ENCODE measurements around the gene SLC4A2. TPM values are rescaled to one million over a fixed set of nuclear protein-coding genes. Genes with fewer than 3 reads are reported as not detected.

Gene SLC4A2
- total and polyA plus RNA-seq, 2 of the 8 experiments (the other 6 are each of a cell fraction or from before 2014, with no cell fraction given) = 72.6 to 147 TPM

GRCh38 chr7:151028131-151028947 is 31.1 kb upstream of the SLC4A2 start, which contains the start of gene ABCB8:
Gene ABCB8 (plus strand): TSS chr7:151028450. CDS start chr7:151028516, 66 bp downstream.
- Histone ChIP-seq H3K27me3 (replicated peaks in 1 of 4; ENCODE audit: control insufficient read depth in 3 of 4, extremely low read depth in 1 of 4, insufficient read depth in 3 of 4, low read length in 3 of 4) (peaks cover 0 to 4% (median 0%) of the 10 kb centered on the region in 4 experiments; a peak in 2 of 7 replicates), H2AK5ac (ENCODE audit: low read depth, low read length) (0 out of 2 replicates have a peak within 1 kb of the TSS, but pooled peaks have one; percentile 39), H3K23ac (ENCODE audit: insufficient read length) (no peak within 1 kb of the TSS), H3K79me1 (ENCODE audit: low read depth, low read length) (no peaks in the 10 kb centered on the region; the same call in 1 of the 2 replicates), H3K36me3 (ENCODE audit: control insufficient read depth in 2 of 4, insufficient read depth in 4 of 4, low read length in 3 of 4) (no peaks in the 10 kb centered on the region), H3K4me1 (replicated peaks in 1 of 4; ENCODE audit: control insufficient read depth in 3 of 4, insufficient read depth in 4 of 4, low read length in 3 of 4) (peaks cover 0 to 4% (median 2%) of the 10 kb centered on the region in 4 experiments; a peak in 2 of 7 replicates), H3K56ac (replicated peaks; ENCODE audit: insufficient read length, low read depth, low read length) (peak within 1 kb of the TSS; percentile 78), H3K23me2 (ENCODE audit: low read depth, low read length) (peaks cover 3% of the 10 kb centered on the region; the same call in 1 of the 2 replicates), H2BK20ac (ENCODE audit: low read length) (no peak within 1 kb of the TSS), H4K91ac (replicated peaks; ENCODE audit: insufficient read length, low read length) (no peak within 1 kb of the TSS), H3K79me2 (ENCODE audit: control insufficient read depth in 1 of 2, insufficient read depth in 2 of 2, low read length in 2 of 2) (no peaks in the 10 kb centered on the region), H4K8ac (ENCODE audit: extremely low read depth, insufficient read depth, low read length) (peak within 1 kb of the TSS; percentile 7; the same call in 1 of the 2 replicates), H2BK5ac (ENCODE audit: low read depth, low read length) (no peak within 1 kb of the TSS), H2AFZ (ENCODE audit: low read length) (peak within 1 kb of the TSS; percentile 71; the same call in 1 of the 2 replicates), H3K9me3 (ENCODE audit: insufficient read depth in 2 of 2, low read depth in 1 of 2, low read length in 1 of 2) (no peaks in the 10 kb centered on the region), H2BK120ac (replicated peaks; ENCODE audit: low read depth, low read length) (no peak within 1 kb of the TSS), H2BK15ac (ENCODE audit: low read length) (no peak within 1 kb of the TSS; the same call in 1 of the 2 replicates), H3K4me2 (ENCODE audit: insufficient read depth in 1 of 2, low read depth in 2 of 2, low read length in 2 of 2) (peak within 1 kb of the TSS; percentile 75 to 90), H3K14ac (ENCODE audit: insufficient read length) (no peak within 1 kb of the TSS), H3K9ac (replicated peaks in 1 of 4; ENCODE audit: extremely low read depth in 1 of 4, low read depth in 3 of 4, low read length in 3 of 4) (peak within 1 kb of the TSS in 3 of 4 experiments; percentile 12 to 45 (median 32); a peak in 4 of 7 replicates), H4K20me1 (replicated peaks in 1 of 2; ENCODE audit: control insufficient read depth in 1 of 2, insufficient read depth in 2 of 2, low read length in 2 of 2) (peaks cover 0 to 2% of the 10 kb centered on the region in 2 experiments), H3K27ac (ENCODE audit: low read depth, low read length) (peak within 1 kb of the TSS; percentile 15; the same call in 1 of the 2 replicates), H2BK12ac (ENCODE audit: low read depth, low read length) (peak within 1 kb of the TSS; percentile 50; the same call in 1 of the 2 replicates), H3K18ac (ENCODE audit: extremely low read depth, low read length) (peak within 1 kb of the TSS; percentile 75; the same call in 1 of the 2 replicates), H3K4me3 (ENCODE audit: extremely low read depth in 1 of 4, insufficient read depth in 2 of 4, low read depth in 3 of 4, low read length in 4 of 4) (peak within 1 kb of the TSS; percentile 66 to 97 (median 80)), H3K4ac (replicated peaks; ENCODE audit: insufficient read length, low read depth, low read length) (no peak within 1 kb of the TSS), H4K5ac (ENCODE audit: insufficient read length, low read depth, low read length) (no peak within 1 kb of the TSS)
- DNase-seq (ENCODE audit: low read depth in 1 of 2, low spot score in 2 of 2) (peak; percentile 99), FAIRE-seq (peak; percentile 57)
- CTCF ChIA-PET (ENCODE audit: partially characterized antibody) = interaction anchor here (0.7 to 2.7 kb wide), 17 partner anchors 9 to 83 kb away, joined by 3 to 24 read pairs (median 3); partner anchors contain the start of gene CDK5
- 2% methylated on average over 51 of the region's 53 CpGs; no CpG with 5 or more reads in 1 of the 2 experiments for WGBS, 2 experiments (ENCODE audit: extremely low coverage in 1 of 2, insufficient coverage in 1 of 2, insufficient read length in 1 of 2, insufficient replicate concordance in 2 of 2, low coverage in 1 of 2, low lambda C conversion rate in 2 of 2, missing lambda C conversion rate in 1 of 2)
- POLR2A ChIA-PET (ENCODE audit: partially characterized antibody) = interaction anchor here (0.6 to 3.2 kb wide), 12 partner anchors 10 to 1962 kb away, joined by 3 to 18 read pairs (median 4); partner anchors contain the start of gene CDK5
- TF ChIP-seq YY1 (IDR thresholded peaks at IDR 0.05; ENCODE audit: low read depth, low read length) (no peak), NRF1 (IDR thresholded peaks at IDR 0.05; ENCODE audit: low read depth, low read length) (no peak)

Data from H1 (cell line).